Non-pigmented ciliary epithelial cell (primary cell): ENCODE measurements around the gene RFNG.

ENCODE experiments used
- DNase-seq: peaks from one replicate; pipeline ENCODE4 v3.0.0-alpha.2; 2010; ENCODE audit warnings: low read depth

RFNG gene

GRCh38 chr17:82051776-82052637, at the start of gene RFNG, which contains the start of gene GPS1:
Gene RFNG (minus strand): TSS chr17:82051811. CDS start chr17:82051766, 45 bp downstream.
Gene GPS1 (plus strand): TSS chr17:82051898. CDS start chr17:82051932, 34 bp downstream.
- DNase-seq: no peak

- DNase-seq: no peak
Measured at GRCh38 chr17:82101301-82101715, 49.7 kb upstream of the RFNG start.

- no peak for DNase-seq
Measured at GRCh38 chr17:82100502-82101298, 49.1 kb upstream of the RFNG start.

- no peak for DNase-seq
Measured at GRCh38 chr17:82098939-82099763, 47.5 kb upstream of the RFNG start.

- peak; percentile 53 for DNase-seq
Measured at GRCh38 chr17:82098169-82098938, 46.7 kb upstream of the RFNG start, which contains the start of gene FASN. Gene FASN (minus strand): TSS chr17:82098236. CDS start chr17:82096445, 1,791 bp downstream.

GRCh38 chr17:82097919-82098168, 46.2 kb upstream of the RFNG start:
- no peak for DNase-seq

GRCh38 chr17:82097184-82097918, 45.7 kb upstream of the RFNG start:
- no peak for DNase-seq

GRCh38 chr17:82096709-82097183, 45.1 kb upstream of the RFNG start:
- no peak for DNase-seq

GRCh38 chr17:82095777-82096708, 44.4 kb upstream of the RFNG start:
- DNase-seq: no peak

GRCh38 chr17:82094931-82095776, 43.5 kb upstream of the RFNG start:
- no peak for DNase-seq

GRCh38 chr17:82092995-82093751, 41.6 kb upstream of the RFNG start:
- no peak for DNase-seq

GRCh38 chr17:82092628-82092994, 41.0 kb upstream of the RFNG start:
- no peak for DNase-seq

- DNase-seq: no peak
Measured at GRCh38 chr17:82092094-82092586, 40.5 kb upstream of the RFNG start.

- no peak for DNase-seq
Measured at GRCh38 chr17:82091264-82092066, 39.9 kb upstream of the RFNG start.

- DNase-seq: no peak
Measured at GRCh38 chr17:82090549-82091263, 39.1 kb upstream of the RFNG start.
